SH-SY5Y (cell line): ENCODE data around the gene OR6K2.

Experiments used
- GATA2 ChIP-seq: IDR thresholded peaks from 2 replicates; pipeline ENCODE4 v1.6.1; 2011; ENCODE audit warnings: mild to moderate bottlenecking, low read depth, low read length
- GATA3 ChIP-seq: IDR thresholded peaks from 2 replicates; pipeline ENCODE4 v1.6.1; 2011; ENCODE audit warnings: low read depth, mild to moderate bottlenecking, low read length, moderate library complexity

DNA sequence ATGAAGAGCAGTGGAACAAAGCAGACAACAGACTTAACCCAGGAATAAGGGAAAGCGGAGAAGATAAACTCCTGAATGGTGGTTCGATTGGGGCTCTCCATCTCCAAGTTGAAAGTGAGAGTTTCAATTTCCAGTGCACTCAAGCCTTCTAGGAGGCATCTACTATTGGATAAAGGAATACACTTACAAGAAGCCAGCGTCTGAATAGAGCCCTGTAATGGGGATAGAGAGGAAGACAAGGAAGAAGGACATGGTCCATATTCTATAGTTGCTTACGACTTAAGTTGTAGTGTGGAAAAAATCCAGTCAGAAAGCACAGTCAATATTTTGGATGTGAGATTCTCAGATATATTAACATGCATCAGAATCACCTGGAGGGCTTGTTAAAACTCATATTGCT, at the start of gene OR6K2:
- no peak for TF ChIP-seq GATA2
- TF ChIP-seq GATA3, result no peak
